ENCODE measurements around the gene APOBR.

GRCh38 chr16:28522792-28523191 lies 28.3 kb downstream of the APOBR start:
- TF ChIP-seq, protein P1, sequence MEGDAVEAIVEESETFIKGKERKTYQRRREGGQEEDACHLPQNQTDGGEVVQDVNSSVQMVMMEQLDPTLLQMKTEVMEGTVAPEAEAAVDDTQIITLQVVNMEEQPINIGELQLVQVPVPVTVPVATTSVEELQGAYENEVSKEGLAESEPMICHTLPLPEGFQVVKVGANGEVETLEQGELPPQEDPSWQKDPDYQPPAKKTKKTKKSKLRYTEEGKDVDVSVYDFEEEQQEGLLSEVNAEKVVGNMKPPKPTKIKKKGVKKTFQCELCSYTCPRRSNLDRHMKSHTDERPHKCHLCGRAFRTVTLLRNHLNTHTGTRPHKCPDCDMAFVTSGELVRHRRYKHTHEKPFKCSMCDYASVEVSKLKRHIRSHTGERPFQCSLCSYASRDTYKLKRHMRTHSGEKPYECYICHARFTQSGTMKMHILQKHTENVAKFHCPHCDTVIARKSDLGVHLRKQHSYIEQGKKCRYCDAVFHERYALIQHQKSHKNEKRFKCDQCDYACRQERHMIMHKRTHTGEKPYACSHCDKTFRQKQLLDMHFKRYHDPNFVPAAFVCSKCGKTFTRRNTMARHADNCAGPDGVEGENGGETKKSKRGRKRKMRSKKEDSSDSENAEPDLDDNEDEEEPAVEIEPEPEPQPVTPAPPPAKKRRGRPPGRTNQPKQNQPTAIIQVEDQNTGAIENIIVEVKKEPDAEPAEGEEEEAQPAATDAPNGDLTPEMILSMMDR (IDR thresholded peaks at IDR 0.05): no peak
- no peak for TF ChIP-seq EZH2phosphoT487 (IDR thresholded peaks at IDR 0.05)

Measured in neural progenitor cell (in vitro differentiated cells).